GM12891 (cell line): Measurements from ENCODE around the gene OR51L1.

ENCODE experiments used
- POLR2A ChIP-seq: IDR thresholded peaks from 2 replicates; pipeline ENCODE4 v1.6.1; 2011; ENCODE audit warnings: low read depth, low read length, control low read depth
- POLR2AphosphoS5 ChIP-seq: IDR thresholded peaks from 2 replicates; pipeline ENCODE4 v1.6.1; 2011; ENCODE audit warnings: low read depth, low read length, control low read depth
- POU2F2 ChIP-seq: IDR thresholded peaks from 2 replicates; pipeline ENCODE4 v1.6.1; 2011; ENCODE audit warnings: low read depth, mild to moderate bottlenecking, control low read depth, low read length, moderate library complexity
- SPI1 ChIP-seq: IDR thresholded peaks from 2 replicates; pipeline ENCODE4 v1.6.1; 2011; ENCODE audit warnings: low read depth, low read length, control low read depth
- TAF1 ChIP-seq: IDR thresholded peaks from 2 replicates; pipeline ENCODE4 v1.6.1; 2011; ENCODE audit warnings: low read depth, low read length, control low read depth

DNA sequence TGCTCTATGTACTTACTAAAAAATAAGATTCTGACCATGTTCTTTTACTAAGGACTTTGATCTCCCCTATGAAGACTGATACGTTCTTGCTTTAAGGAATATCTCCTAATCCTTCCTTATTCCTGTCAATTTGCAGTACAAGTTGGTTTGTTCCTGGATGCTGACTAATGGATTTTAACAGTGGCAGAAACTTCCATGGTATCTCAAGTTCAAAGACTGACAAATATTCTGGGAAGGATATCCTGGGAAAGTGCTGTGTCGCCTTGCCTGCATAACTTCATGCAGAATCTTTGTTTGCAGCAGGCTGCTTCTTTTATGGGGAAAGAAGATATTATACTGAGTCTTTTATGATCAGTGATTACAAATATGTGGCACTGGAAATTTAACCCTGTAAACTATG lies 43.3 kb downstream of the OR51L1 start:
- TF ChIP-seq POU2F2 (no peak), TAF1 (no peak), POLR2AphosphoS5 (no peak), POLR2A (no peak), SPI1 (no peak)
